Neural progenitor cell (in vitro differentiated cells): ENCODE results near the gene LAMB4. TPM values are rescaled to one million over a fixed set of nuclear protein-coding genes. Genes with fewer than 3 reads are reported as not detected.
"Not testable (repeated sequence)": the region's sequence is repeated elsewhere in the genome, so short reads cannot be mapped to it uniquely, and the experiment has no call there.

Experiments used
- DNase-seq: peaks from one replicate; pipeline ENCODE4 v3.0.0-alpha.2; 2016; ENCODE audit warnings: low spot score
- H2AFZ ChIP-seq: fragments of 200-600 bp; sonication (generic); replicated peaks from 2 replicates; pipeline ENCODE4 v1.6.1; 2016; ENCODE audit warnings: antibody characterized with exemption
- H3F3A ChIP-seq: fragments of 200-600 bp; sonication (generic); 2 replicates; pipeline ENCODE4 v1.6.1; 2016; ENCODE audit warnings: antibody characterized with exemption, low read depth
- H3K27ac ChIP-seq: fragments of 200-600 bp; sonication (generic); 2 replicates; pipeline ENCODE4 v1.5.1; 2016; ENCODE audit warnings: mild to moderate bottlenecking
- H3K27me3 ChIP-seq: fragments of 200-600 bp; sonication (generic); 2 replicates; pipeline ENCODE4 v1.6.1; 2016; ENCODE audit warnings: mild to moderate bottlenecking, moderate library complexity
- H3K36me3 ChIP-seq: fragments of 200-600 bp; sonication (generic); 2 replicates; pipeline ENCODE4 v1.5.1; 2016
- H3K4me1 ChIP-seq: fragments of 200-600 bp; sonication (generic); 2 replicates; pipeline ENCODE4 v1.6.1; 2016; ENCODE audit warnings: mixed run types
- H3K4me2 ChIP-seq: fragments of 200-600 bp; sonication (generic); 2 replicates; pipeline ENCODE4 v1.6.1; 2016
- H3K4me3 ChIP-seq: fragments of 200-600 bp; sonication (generic); 2 replicates; pipeline ENCODE4 v1.5.1; 2016
- H3K79me2 ChIP-seq: fragments of 200-600 bp; sonication (generic); 2 replicates; pipeline ENCODE4 v1.6.1; 2016; ENCODE audit warnings: low read depth
- H3K9ac ChIP-seq: fragments of 200-600 bp; sonication (generic); 2 replicates; pipeline ENCODE4 v1.6.1; 2016
- H3K9me3 ChIP-seq: fragments of 200-600 bp; sonication (generic); 2 replicates; pipeline ENCODE4 v1.5.1; 2016; ENCODE audit warnings: low read depth
- H4K20me1 ChIP-seq: fragments of 200-600 bp; sonication (generic); 2 replicates; pipeline ENCODE4 v1.6.1; 2016; ENCODE audit warnings: low read depth
- H3K27ac Mint-ChIP-seq: 3 replicates; pipeline ENCODE4 v1.8.0; 2021; ENCODE audit warnings: mixed read lengths
- H3K27me3 Mint-ChIP-seq: 2 replicates; pipeline ENCODE4 v1.8.0; 2022; ENCODE audit warnings: low read depth, mild to moderate bottlenecking, inconsistent platforms, moderate library complexity, mixed read lengths; ENCODE audit not compliant: insufficient read depth
- H3K36me3 Mint-ChIP-seq: 3 replicates; pipeline ENCODE4 v1.8.0; 2021; ENCODE audit warnings: mixed read lengths
- H3K4me1 Mint-ChIP-seq: 3 replicates; pipeline ENCODE4 v1.8.0; 2021; ENCODE audit warnings: mixed read lengths
- H3K4me3 Mint-ChIP-seq: 3 replicates; pipeline ENCODE4 v1.8.0; 2021; ENCODE audit warnings: mild to moderate bottlenecking, moderate library complexity, mixed read lengths
- H3K9me3 Mint-ChIP-seq: 3 replicates; pipeline ENCODE4 v1.8.0; 2020; ENCODE audit warnings: mixed read lengths
- CTCF ChIP-seq: fragments of 200-600 bp; sonication (generic); IDR thresholded peaks from 2 replicates; pipeline ENCODE4 v1.5.1; 2017; ENCODE audit warnings: antibody characterized with exemption, mild to moderate bottlenecking
- EZH2 ChIP-seq: fragments of 200-600 bp; sonication (generic); IDR thresholded peaks from 2 replicates; pipeline ENCODE4 v1.6.1; 2017; ENCODE audit warnings: antibody characterized with exemption, mild to moderate bottlenecking, moderate library complexity
- EZH2phosphoT487 ChIP-seq: fragments of 200-600 bp; sonication (generic); IDR thresholded peaks from 2 replicates; pipeline ENCODE4 v1.6.1; 2017; ENCODE audit warnings: antibody characterized with exemption
- total RNA-seq: library from RNA; depleted of rRNA; stranded (reverse); fragments of >200 nt; gene quantifications from 2 replicates; pipeline ENCODE4 v1.2.3, GENCODE V29; 2015; ENCODE audit warnings: low replicate concordance

LAMB4 gene
- total RNA-seq, 1 donor from 2014 or later: not detected

- H3K27ac ChIP-seq: no peak overlapping the region
- no peak overlapping the region for H3K9ac ChIP-seq
- H3F3A ChIP-seq: no peaks in the 10 kb centered on the region
- peaks cover 6% of the 10 kb centered on the region for H3K4me1 ChIP-seq
- H3K9me3 ChIP-seq: no peaks in the 10 kb centered on the region
- H3K4me1 Mint-ChIP-seq: peaks cover 6% of the 10 kb centered on the region
- H3K36me3 ChIP-seq: no peaks in the 10 kb centered on the region
- H3K27ac Mint-ChIP-seq: no peak overlapping the region
- H3K79me2 ChIP-seq: no peaks in the 10 kb centered on the region
- H3K27me3 Mint-ChIP-seq: no peaks in the 10 kb centered on the region
- no peak overlapping the region for H3K4me3 Mint-ChIP-seq
- no peaks in the 10 kb centered on the region for H3K9me3 Mint-ChIP-seq
- H3K27me3 ChIP-seq: no peaks in the 10 kb centered on the region
- TF ChIP-seq EZH2 (no peak), EZH2phosphoT487 (no peak), CTCF (no peak)
- no peak overlapping the region for H2AFZ ChIP-seq
- no peak for DNase-seq
- H3K4me2 ChIP-seq: no peak overlapping the region
- no peaks in the 10 kb centered on the region for H4K20me1 ChIP-seq
- no peak overlapping the region for H3K4me3 ChIP-seq
- H3K36me3 Mint-ChIP-seq: no peaks in the 10 kb centered on the region
Measured at GRCh38 chr7:108033776-108034497, 96.2 kb downstream of the LAMB4 start.

GRCh38 chr7:108033309-108033708 lies 96.9 kb downstream of the LAMB4 start:
- not testable (repeated sequence) for H3K4me1 Mint-ChIP-seq, H3K4me3 Mint-ChIP-seq, H3K27ac ChIP-seq, H3K9me3 ChIP-seq, H3K27me3 ChIP-seq, H3K4me2 ChIP-seq, H3K79me2 ChIP-seq, H4K20me1 ChIP-seq, H3K36me3 ChIP-seq, H3K9ac ChIP-seq, H3K9me3 Mint-ChIP-seq, H3K4me1 ChIP-seq, H3K4me3 ChIP-seq, H3K36me3 Mint-ChIP-seq, DNase-seq, H3K27ac Mint-ChIP-seq, H3F3A ChIP-seq, H3K27me3 Mint-ChIP-seq
- H2AFZ ChIP-seq: peak overlapping the region; percentile 68
- peak; percentile 36 for TF ChIP-seq CTCF

GRCh38 chr7:108030516-108030915 lies 99.6 kb downstream of the LAMB4 start:
- H3K4me1 ChIP-seq: peaks cover 6% of the 10 kb centered on the region
- no peaks in the 10 kb centered on the region for H3F3A ChIP-seq
- H3K27ac ChIP-seq: no peak overlapping the region
- no peaks in the 10 kb centered on the region for H4K20me1 ChIP-seq
- H3K27ac Mint-ChIP-seq: no peak overlapping the region
- no peak overlapping the region for H3K4me3 ChIP-seq
- no peak overlapping the region for H3K4me3 Mint-ChIP-seq
- peaks cover 2% of the 10 kb centered on the region for H3K27me3 Mint-ChIP-seq
- peak overlapping the region; percentile 9 for H2AFZ ChIP-seq
- no peak overlapping the region for H3K9ac ChIP-seq
- no peaks in the 10 kb centered on the region for H3K79me2 ChIP-seq
- no peaks in the 10 kb centered on the region for H3K9me3 ChIP-seq
- no peak for TF ChIP-seq EZH2phosphoT487
- no peak for TF ChIP-seq CTCF
- TF ChIP-seq EZH2: no peak
- no peaks in the 10 kb centered on the region for H3K36me3 Mint-ChIP-seq
- no peaks in the 10 kb centered on the region for H3K27me3 ChIP-seq
- no peaks in the 10 kb centered on the region for H3K9me3 Mint-ChIP-seq
- H3K36me3 ChIP-seq: no peaks in the 10 kb centered on the region
- no peak for DNase-seq
- no peak overlapping the region for H3K4me2 ChIP-seq
- peaks cover 9% of the 10 kb centered on the region for H3K4me1 Mint-ChIP-seq
